Right lobe of liver (tissue), 4 donors: ENCODE data around the gene DHX29.

ENCODE experiments used
- CTCF ChIP-seq, 4 donors: fragments of 200-600 bp in 3 of 4; fragments of 450-650 bp in 1 of 4; IDR thresholded peaks; one replicate each; pipeline versions ENCODE4 v1.5.1 to v1.8.0; 2016 to 2022; ENCODE audit warnings: antibody characterized with exemption in 4 of 4, mild to moderate bottlenecking in 2 of 4
- POLR2A ChIP-seq: fragments of 450-650 bp; IDR thresholded peaks from one replicate; pipeline ENCODE4 v1.6.1; 2017; ENCODE audit warnings: antibody characterized with exemption, mild to moderate bottlenecking
- donor health status: DM: no; HTN: no; CAD: no.
- donor health status: DM: no; HTN: no; CAD: no.
- donor health status: DM: no; HTN: yes; CAD: no.

- TF ChIP-seq CTCF (IDR thresholded peaks at IDR 0.05) (no peak), POLR2A (no peak)
Measured at GRCh38 chr5:55222985-55223811, 84.3 kb downstream of the DHX29 start.
